CD4-positive, alpha-beta T cell treated with Interleukin-6 at 100 ng/mL for 8 hours (primary cell): ENCODE data around the gene CYP2E1.
"Not testable (repeated sequence)": the region's sequence is repeated elsewhere in the genome, so short reads cannot be mapped to it uniquely, and the experiment has no call there.

Experiments used
- DNase-seq: peaks from one replicate; pipeline ENCODE4 v3.0.0-alpha.2; 2020; ENCODE audit warnings: mixed read lengths, low spot score

Gene CYP2E1

GRCh38 chr10:133573460-133573859 is 46.3 kb downstream of the CYP2E1 start:
- not testable (repeated sequence) for DNase-seq

- DNase-seq, result not testable (repeated sequence)
Measured at GRCh38 chr10:133577037-133577436, 49.9 kb downstream of the CYP2E1 start.
